Stimulated activated CD4-positive, alpha-beta T cell treated with anti-CD3 and anti-CD28 coated beads, Interleukin-1b, Interleukin-23, amount 100 ng/mL, for 1 hour (primary cell): Measurements from ENCODE around the gene ATXN7.
A peak's percentile ranks its signal among the peaks of the same experiment; 100 is the strongest.

Experiments
- DNase-seq, 2 donors: peaks; one replicate each; pipeline ENCODE4 v3.0.0-alpha.2; 2020; ENCODE audit warnings: low read depth in 2 of 2

ATXN7 gene

DNA sequence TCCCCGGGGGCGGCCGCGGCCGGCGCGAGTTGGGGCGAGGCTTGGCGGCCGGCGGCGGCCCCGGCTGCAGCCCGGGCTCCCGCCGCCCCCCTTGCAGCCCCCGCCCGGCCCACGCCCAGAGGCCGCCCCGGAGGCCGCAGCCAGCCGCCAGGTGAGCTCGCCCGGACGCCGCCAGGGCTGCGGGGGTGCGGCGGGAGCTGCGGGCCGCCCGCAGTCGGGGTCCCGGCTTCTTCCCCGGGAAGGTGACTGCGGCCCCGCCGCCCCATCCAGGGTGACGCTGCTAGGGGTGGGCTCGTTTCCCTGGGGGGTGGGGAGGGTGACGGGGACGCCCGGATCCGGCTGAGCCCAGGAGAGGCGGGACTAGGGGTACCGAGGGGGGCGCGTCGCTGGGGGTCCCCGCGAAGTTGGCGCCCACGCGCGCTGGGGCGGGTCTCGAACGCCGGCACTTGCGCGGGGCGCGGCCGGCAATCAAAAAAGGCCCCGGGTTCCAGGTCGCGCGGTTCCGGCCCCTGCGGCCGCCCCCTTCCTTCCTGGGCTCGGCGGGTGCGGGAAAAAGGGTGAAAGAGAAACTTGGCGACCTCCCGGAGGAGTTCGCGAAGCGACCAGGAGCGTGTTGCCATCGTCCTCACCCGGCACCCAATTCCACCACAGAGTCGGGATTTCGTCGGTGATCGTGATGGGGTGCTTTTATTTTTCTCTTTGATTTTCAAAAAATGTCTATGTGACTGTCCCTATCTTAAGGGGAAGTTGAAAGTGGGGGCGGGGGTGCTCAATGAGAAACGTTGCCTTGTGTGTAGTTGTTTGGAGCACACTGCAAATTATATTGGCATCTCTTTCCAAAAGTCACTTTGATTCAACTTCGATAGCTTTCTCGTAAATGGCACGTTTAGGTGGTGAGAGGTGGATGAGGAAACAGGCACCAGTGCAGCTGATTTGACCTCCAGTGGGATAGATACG, 619 bp downstream of the ATXN7 start:
- peak in 1 of 2 donors; percentile 29 for DNase-seq

DNA sequence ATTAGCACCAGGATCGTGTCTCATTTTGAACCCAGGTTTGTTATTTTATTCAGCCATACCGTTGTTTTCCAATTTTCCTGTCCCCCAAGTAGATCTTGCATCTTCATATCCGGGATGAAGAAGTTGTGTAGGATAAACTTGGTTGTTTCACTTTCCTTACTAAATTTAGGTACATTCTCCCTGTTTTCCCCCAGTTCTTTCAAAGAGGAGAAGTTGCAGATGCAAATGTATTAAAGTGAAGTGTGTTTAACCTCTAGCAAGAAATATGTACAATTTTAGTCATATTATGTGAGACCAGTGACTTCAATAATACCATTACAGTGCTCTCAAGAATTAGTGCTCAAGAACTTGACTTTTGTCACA, 1.3 kb downstream of the ATXN7 start:
- DNase-seq: no peak

DNA sequence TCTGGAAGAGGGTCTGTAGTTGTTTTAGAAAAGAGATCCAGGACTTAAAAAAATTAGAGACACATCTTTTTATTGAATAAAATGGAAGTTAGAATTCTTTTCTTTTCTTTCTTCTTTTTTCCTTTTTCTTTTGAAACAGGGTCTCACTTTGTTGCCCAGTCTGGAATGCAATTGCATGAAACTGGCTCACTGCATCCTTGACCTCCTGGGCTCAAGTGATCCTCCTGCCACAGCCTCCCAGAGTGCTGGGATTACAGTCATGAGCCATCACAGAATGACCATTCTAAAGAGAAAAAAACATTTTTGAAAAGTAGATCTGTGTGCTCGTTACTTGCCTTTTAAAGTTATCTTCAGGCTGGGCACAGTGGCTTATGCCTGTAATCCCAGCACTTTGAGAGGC, 3.6 kb downstream of the ATXN7 start:
- no peak for DNase-seq

DNA sequence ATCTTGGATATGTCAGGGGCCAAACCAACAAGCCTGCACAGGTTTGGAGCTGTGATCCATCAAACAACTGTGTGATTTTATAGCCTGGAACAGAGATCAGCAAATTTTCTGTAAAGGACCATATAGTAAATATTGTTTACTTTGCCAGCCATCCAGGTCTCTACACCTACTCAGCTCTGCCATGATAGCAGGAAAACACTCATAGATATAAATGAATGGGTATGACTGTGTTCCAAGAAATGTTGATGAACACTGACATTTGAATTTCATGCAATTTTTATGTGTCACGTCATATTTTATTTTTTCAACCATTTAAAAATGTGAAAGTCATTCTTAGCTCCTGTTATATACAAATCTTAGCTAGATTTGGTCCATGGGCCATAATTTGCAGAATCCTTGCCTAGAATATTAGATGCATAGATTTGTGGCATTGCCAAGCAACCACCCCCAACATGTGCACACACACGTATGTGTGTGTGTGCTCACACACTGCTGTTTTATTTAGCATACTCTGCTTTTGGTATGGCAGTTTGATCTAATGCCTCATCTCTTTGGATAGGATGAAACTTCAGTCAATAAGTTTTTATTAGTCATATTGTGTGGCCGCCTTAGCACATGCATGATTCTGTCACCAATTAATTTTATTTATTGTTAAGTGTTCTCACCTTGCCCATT, 6.4 kb downstream of the ATXN7 start:
- DNase-seq: no peak

DNA sequence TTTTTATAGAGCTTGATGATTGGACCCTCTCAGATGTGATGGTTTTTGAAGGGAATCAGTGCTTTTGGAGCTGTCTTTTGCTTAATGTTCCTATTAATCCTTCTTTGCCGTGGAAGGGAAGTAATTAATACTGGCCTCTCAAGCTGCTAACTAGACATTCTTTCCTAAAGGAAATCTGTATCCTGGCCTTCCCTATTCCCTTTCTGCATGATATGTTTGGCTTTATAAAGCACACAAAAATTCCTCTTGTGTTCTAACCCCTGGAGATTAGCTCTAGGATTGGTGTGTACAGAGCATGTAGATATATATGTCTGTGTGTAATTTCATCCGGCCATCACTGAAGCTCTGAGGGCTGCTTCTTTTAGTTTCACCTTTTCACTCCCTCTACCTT, 6.9 kb downstream of the ATXN7 start:
- DNase-seq: no peak

DNA sequence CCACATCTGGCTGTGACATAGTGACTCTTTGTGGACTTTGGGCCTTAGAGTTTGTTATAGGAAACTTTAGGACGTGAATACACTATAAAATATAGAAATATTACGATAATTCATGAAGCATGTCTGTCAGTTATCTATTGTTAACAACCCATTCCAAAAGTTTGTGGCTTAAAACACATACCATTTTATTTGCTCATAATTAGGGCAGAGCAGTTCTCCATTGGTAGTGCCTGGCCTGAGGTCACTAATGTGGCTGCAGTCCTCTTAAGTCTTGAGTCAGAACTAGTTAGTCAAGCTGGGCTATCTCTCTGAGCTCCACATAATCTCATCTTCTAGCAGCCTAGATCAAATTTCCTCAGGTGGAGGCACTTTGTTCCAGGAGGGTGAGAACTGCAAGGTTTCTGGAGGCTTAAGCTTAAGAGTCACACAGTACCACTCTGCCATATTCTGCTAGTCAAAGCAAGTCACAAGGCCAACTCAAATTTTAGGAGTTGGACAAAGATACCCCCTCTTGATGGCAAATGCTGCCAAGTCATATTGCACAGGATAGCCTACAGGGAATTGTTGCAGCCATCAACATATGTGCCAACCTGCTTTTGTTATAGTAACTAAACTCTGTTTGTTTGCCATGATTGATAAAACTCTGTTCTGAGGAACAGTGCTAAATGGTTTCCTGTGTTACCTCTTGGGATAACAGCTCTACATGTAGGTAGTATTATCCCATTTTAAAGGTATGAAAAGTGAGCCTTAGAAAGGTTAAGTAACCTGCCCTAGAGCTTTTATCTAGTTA, 8.7 kb downstream of the ATXN7 start:
- no peak for DNase-seq

DNA sequence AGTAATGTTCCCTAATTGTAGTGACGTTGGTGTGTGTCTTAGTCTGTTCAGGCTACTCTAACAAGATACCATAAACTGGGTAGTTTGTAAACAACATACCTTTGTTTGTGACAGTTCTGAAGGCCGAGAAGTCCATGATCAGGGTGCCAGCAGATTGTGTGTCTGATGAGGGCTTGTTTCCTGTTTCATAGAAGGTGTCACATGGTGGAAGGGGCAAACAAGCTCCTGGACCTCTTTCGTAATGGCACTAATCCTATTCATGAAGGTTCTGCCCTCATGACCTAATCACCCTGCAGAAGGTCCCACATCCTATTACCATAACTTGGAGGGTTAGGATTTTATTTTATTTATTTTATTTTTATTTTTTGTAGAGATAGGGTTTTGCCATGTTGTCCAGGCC, 11.1 kb downstream of the ATXN7 start:
- DNase-seq: no peak

DNA sequence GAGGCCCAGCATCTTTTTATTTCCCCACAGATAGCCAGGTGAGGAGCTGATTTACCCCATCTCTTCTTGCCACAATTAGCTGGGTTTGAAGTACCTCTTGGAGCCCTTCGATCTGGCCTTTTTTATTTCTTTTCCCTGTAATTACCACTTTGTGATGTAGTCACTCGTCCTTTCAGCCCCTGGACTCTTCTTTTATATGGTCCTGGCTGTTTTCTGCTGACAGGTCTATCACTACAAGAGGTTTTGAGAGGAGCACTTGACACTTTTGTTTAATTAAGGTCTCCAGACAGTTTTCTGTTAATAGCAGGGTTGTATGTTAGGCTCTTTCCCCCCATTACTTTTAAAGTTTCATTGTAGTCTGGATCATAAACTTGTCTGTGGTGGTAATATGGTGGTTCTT, 11.8 kb downstream of the ATXN7 start:
- DNase-seq: no peak

DNA sequence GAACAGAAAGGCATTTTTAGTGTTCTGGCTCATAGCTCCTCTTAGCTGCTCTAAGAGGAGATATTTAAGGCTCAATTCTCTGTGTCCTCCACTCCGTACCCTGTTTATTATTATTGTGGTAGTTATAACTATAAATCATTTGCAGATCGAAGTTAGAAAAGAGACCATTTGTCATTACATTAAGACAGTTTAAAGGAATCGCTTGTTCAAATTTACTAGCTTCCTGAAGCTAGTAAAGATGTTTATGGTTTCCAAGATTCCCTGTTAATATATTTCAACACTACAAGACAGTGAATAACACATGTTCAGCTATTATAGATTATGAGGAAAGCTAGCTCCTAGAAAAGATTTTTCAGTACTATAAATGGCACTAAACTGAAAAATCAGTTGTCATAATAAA, 12.6 kb downstream of the ATXN7 start:
- no peak for DNase-seq

DNA sequence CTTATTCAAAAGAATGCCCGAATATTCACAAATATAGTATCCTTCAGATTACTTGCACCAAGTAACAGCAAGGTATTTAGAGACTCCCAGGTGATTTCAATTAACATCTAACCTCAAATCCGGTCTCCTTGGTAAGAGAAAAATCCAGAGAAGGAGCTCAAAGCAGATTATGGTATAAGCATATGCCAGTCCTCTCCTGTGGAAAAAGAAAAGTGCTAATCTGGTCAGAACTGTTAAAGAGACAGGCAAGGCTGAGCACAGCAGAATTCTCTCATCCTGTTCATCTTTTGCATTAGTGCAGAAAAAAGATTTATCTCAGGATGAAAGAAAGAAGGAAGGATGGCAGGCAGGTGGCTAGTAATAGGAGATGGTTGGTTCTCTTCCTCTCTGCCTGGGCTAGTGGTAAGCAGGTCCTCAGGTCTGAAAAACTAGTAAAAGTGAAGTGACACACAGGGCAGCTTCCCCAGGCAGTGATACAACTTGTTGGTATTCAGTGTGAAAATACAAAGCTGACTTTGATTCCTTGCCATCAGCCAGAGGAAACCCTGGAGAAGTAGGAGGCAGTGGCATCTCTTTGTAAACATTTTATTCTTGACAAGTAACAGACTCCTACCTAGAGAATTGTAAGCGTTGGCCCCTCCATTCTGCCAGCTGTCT, 14.2 kb downstream of the ATXN7 start:
- DNase-seq: no peak

DNA sequence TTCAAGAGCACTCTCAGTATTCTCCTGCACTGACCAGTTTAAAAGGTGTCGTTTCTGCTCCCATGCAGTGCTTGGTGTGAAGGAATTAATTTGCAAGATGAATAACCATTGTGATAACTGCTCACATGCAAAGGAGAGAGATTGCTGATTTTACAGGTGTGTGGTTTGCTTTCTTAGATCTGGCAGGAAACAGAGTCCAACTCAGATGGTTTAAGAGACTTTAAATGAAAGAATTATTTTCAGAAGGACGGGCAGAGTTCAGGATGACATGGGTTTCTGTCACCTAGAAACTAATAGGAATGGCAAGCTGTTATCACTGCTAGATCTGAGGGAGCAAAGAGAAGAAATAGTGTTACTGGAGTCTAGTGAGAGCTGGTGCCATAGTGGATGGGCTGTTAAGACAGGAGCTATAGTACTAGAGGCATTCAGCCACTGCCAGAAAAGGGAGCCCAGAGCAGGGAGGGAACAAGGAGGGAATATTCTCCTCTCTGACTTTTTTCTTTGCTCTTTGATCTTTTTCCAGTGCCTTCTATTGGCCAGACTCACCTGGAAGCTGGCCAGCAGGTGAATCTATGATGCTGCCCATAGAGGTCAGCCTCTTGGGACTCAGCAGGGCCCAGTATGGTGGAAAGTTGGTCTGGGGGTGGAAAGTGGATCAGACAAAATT, 14.9 kb downstream of the ATXN7 start:
- no peak for DNase-seq

DNA sequence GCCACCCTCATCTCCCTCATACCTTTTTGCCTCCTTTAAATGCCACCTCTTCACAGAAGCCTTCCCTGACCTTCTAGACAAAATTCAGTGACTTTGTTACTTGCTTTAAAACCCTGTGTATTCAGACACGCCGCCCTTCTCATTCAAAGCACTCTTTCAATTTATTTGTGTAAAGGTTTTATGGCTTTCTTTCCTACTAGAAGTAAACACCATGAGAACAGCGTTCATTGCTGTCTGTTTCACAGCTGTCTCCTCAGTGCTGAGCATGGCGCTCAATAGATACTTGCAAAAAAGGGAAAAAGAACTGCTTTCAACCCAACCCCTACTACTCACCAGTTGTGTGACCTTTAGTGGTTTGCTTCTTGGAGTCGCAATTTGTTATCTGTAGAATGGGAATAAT, 17.0 kb downstream of the ATXN7 start:
- DNase-seq: no peak

DNA sequence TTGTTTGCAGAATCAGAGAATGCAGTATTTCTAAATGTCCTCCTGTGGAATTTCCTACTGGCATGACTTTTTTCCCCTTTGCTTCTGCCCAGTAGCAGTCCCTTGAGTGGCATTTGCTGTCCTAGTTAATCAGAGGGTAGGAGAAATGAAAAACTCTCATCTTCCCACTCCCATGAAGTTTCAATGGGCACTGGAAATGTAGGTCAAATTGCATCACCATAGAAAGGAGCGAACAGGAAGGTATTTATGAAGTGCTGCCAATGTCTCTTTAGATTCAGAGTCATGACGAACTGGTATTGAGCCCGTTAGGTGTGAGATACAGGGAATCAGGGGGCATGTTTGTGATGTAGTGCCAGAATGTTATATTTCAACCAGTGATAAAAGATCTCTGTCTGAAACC, 23.2 kb downstream of the ATXN7 start:
- no peak for DNase-seq

DNA sequence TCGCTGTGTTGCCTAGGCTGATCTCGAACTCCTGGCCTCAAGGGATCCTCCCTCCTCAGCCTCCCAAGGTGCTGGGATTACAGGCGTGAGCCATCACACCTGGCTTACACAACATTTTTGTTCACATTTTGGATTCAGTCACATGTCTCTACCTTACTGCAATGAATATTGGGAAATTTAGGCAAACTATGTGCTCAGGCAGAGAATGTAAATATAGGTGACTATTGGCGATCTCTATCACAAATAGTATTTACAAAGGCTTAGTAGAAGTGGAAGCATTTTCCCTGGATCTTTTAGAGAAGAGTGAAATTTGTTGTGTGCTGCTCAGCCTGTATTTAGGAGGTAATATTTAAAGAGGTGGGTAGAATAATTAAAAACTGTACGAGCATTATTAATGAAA, 27.9 kb downstream of the ATXN7 start:
- DNase-seq: no peak

DNA sequence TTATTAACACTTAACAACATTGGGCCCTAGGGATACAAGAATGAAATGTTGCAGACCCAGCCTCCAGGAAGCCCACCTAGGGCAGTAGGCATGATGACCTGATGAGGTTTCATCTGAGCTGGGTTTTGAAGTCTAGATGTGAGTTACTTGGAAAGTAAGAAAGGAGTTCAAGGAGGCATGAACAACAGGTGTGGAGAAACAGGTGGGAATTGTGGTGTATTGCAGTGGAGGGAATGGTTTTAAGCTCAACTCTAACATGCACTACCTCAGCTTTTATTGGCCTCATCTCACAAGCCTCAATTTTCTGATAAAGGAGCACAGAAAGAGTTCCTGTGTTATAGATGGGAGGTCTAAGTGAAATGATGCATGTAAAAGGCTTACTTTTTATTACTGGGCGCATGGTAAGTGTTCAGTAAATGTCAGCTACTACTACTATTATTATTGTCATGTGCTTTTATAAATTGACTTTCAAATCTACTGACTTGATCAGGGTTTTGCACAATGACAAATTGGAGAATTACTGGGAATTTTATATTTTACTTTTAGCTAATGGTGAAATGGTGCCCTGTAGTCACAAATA, 29.2 kb downstream of the ATXN7 start:
- DNase-seq: no peak

DNA sequence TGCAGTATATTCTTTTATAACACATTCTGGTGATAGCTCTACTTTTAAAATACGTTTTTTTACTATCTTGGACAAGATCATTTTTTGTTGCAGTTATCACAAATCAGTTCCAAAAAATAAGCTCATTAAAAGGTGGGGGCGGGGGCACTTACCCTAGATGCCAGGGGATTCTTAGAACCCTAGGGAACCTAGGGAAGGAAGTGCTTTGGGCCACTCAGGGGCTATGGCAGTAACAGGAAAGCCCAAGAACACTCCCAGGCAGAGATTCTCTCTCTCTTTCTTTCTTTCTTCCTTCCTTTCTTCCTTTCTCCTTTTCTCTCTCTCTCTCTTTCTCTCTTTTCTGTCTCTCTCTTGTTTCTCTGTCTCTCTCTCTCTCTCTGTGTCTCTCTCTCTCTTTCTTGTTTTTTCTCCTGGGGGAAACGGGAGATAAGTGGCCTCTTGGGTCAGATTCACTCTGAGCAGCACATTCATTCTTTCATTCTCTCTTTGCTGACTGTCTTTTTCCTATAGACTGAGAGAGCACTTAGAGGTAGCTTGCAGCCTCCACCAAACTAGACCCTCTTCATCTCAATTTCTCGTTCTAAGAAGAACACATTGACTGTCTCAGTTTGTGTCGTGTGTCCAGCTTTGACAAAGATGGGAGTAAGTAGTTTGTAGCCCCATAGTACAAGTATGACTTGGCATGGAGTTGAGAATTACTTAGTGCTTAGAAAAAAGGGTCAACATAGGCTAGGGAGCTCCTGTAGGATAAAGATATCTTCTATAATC, 31.9 kb downstream of the ATXN7 start:
- DNase-seq: no peak

DNA sequence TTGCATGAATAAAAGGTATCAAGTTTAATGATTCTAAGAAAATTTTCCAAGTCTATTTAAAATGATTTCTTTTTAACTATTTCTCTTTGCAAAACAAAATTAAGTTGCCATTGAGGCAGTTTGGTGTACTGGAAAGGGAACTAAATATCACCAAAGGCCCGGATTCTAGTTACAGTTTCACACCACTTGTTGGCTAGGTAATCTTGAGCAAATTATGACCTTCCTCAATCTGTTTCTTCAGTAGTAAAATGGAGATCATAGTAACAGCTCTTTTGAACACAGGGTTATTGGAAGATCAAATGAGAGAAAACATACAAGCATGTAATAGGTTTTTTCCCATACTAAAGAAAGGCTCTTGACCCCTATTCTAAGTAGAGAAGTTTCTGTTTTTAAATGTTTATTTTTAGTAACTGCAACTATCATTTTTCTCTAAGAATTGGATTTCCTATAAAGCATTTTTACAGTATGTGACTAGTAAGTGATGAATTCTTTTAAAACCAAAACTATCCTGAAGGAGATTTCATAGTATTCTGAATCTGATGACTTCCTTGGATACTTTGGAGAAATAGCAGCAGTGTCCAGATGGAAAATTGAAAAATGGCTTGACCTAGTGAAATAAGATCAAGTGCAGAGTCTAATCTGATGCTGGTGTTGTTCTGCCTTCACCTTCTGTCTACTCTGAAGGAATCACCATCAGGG, 32.8 kb downstream of the ATXN7 start:
- DNase-seq: no peak

DNA sequence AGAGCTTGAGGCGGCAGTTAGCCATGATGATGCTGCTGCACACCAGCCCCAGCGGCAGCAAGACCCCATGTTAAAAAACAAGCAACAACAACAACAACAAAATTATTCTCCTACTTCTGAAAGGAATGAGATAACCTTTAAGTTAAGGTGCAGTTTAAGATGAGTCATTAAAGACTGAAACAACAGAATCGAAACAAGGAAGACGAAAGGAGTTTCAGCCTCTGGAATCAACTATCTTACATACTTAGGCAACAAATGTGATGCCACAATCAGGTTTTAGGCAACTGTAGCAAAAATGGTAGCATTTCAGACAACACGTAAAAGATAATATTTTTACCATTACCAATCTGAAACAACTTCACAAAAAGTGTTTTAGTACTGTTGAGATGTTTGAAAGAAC, 36.3 kb downstream of the ATXN7 start:
- DNase-seq: no peak

DNA sequence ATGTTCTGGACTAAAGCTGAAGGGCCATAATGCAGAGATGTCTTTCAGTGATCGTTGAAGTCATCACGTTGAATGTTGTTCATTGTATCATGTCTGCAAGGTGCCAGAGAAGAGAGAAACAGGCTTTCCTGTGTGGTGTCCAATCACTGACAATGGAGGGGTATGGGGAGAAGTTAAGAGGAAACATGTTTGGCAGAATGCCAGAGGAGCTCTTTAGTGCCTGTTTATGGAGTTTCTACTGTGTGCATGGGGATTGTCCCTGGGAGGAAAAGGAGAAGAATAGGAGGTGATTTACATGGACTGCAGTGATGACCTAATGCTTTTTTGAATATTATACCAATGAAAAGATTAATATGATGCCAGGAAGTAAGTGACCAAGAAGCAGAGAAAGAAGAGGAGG, 36.8 kb downstream of the ATXN7 start:
- no peak for DNase-seq
